Right cardiac atrium (tissue), 5 donors: ENCODE results near the gene PCDHA8. TPM values are rescaled to one million over a fixed set of nuclear protein-coding genes. Genes with fewer than 3 reads are reported as not detected.
"Not testable (repeated sequence)": the region's sequence is repeated elsewhere in the genome, so short reads cannot be mapped to it uniquely, and the experiment has no call there.

Experiments
- ATAC-seq, 2 donors: fragments of 200-7000 bp; cut with Tn5 transposase; one replicate each; pipeline versions ENCODE4 v1.8.0 to v1.9.1; 2020; ENCODE audit warnings: moderate library complexity in 2 of 2, mild to moderate bottlenecking in 1 of 2
- DNase-seq, 3 donors: peaks; one replicate each; pipeline ENCODE4 v3.0.0-alpha.2; 2020
- H3K27ac ChIP-seq: one replicate; pipeline ENCODE4 v1.5.1; 2013; ENCODE audit warnings: mild to moderate bottlenecking, low read length, control low read depth, moderate library complexity
- H3K27me3 ChIP-seq: one replicate; pipeline ENCODE4 v1.6.1; 2013; ENCODE audit not compliant: control insufficient read depth, insufficient read depth
- H3K4me1 ChIP-seq: one replicate; pipeline ENCODE4 v1.6.1; 2013; ENCODE audit warnings: low read length; ENCODE audit not compliant: control insufficient read depth, insufficient read depth
- H3K4me3 ChIP-seq: one replicate; pipeline ENCODE4 v1.5.1; 2013; ENCODE audit warnings: low read length, control low read depth
- H3K9me3 ChIP-seq: one replicate; pipeline ENCODE4 v1.6.1; 2013; ENCODE audit warnings: low read length; ENCODE audit not compliant: control insufficient read depth
- WGBS: extraction: QIAGEN DNeasy Blood & Tissue Kit; methylation state at CpG from one replicate; pipeline ENCODE4 v1.1.7; 2013; 5-methylcytosine and 5-hydroxymethylcytosine counted together
- intact Hi-C, 4 donors: fragments of 100-400 bp; cut with DNase I; formaldehyde crosslinking; loops; one replicate each; pipeline versions ENCODE4 v1.11.0 to v1.14.0; 2022 to 2023
- polyA plus RNA-seq: library from polyadenylated mRNA; stranded (reverse); fragments of 200-250 nt; gene quantifications from one replicate; pipeline ENCODE4 v1.2.3, GENCODE V29; 2013
- total RNA-seq, 4 donors: library from RNA; stranded (reverse); fragmentation: NEBNext Ultra II Directional; extraction: Animal tissue kit (Norgen Biotek cat#: 25700); gene quantifications; one replicate each; pipeline ENCODE4 v1.2.1, GENCODE V29; 2021
- donor health status: healthy with polysubstance abuse.
- donor health status: DM: no; HTN: yes; CAD: no.
- donor health status: DM: no; HTN: no; CAD: no.
- donor health status: DM: no; HTN: yes; CAD: no; lungs with severe emphysema.
- donor health status: DM: yes; HTN: yes; CAD: no.

The PCDHA8 gene
- total and polyA plus RNA-seq, 5 donors = 0.06 TPM; not detected in 3

DNA sequence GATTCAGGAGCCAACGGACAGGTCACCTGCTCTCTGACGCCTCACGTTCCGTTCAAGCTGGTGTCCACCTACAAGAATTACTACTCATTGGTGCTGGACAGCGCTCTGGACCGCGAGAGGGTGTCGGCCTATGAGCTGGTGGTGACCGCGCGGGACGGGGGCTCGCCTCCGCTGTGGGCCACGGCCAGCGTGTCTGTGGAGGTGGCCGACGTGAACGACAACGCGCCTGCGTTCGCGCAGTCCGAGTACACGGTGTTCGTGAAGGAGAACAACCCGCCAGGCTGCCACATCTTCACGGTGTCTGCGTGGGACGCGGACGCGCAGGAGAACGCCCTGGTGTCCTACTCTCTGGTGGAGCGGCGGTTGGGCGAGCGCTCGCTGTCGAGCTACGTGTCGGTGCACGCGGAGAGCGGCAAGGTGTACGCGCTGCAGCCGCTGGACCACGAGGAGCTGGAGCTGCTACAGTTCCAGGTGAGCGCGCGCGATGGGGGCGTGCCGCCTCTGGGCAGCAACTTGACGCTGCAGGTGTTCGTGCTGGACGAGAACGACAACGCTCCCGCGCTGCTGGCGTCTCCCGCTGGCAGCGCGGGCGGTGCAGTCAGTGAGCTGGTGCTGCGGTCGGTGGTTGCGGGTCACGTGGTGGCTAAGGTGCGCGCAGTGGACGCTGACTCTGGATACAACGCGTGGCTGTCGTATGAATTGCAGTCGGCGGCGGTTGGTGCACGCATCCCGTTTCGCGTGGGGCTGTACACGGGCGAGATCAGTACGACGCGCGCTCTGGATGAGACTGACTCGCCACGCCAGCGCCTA lies 16.4 kb downstream of the PCDHA8 start:
- H3K27me3 ChIP-seq = no peaks in the 10 kb centered on the region
- DNase-seq (no peak), ATAC-seq (no peak)
- peaks cover 2% of the 10 kb centered on the region for H3K9me3 ChIP-seq
- no peaks in the 10 kb centered on the region for H3K4me1 ChIP-seq
- intact Hi-C loops = no loop called here
- no peak overlapping the region for H3K27ac ChIP-seq
- 45% methylated on average over 94 of the region's 94 CpGs for WGBS
- no peak overlapping the region for H3K4me3 ChIP-seq

DNA sequence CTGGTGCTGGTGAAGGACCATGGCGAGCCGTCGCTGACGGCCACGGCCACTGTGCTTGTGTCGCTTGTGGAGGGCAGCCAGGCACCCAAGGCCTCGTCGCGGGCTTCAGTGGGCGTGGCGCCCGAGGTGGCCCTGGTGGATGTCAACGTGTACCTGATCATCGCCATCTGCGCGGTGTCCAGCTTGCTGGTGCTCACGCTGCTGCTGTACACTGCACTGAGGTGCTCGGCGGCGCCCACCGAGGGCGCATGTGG lies 16.9 kb downstream of the PCDHA8 start:
- peaks cover 2% of the 10 kb centered on the region for H3K9me3 ChIP-seq

DNA sequence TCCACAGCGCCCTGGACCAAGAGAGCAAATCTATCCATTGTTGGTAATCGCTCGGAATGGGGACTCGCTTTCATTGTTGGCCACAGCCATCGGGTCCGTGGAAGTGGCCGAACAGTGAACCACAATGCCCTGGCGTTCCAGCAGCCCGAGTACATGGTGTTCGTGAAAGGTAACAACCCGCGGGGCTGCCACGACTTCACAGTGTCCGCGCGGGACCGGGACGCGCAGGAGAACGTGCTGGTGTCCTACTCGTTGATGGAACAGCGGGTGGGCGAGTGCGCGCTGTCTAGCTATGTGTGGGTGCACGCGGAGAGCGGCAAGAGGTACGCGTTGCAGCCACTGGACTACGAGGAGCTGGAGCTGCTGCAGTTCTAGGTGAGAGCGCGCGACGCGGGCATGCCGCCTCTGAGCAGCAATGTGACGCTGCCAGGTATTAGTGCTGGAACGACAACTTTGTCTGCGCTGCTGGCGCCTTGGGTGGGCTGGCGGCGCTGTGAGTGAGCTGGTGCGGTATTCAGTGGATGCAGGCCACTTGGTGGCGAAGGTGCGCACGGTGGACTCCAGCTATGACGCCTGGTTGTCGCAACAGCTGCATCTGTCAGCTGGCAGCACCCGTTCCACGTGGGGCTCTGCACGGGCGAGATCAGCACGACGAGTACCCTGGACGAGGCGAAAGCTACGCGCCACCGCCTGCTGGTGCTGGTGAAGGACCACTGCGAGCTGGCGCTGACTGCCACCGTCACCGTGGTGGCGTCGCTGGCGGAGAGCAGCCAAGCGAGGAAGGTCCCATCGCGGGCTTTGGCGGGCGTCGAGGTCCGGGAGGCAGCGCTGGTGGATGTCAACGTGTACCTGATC lies 21.7 kb downstream of the PCDHA8 start:
- DNase-seq (no peak), ATAC-seq (no peak)
- WGBS = 32% methylated on average over 76 of the region's 76 CpGs
- peaks cover 2% of the 10 kb centered on the region for H3K9me3 ChIP-seq
- no peaks in the 10 kb centered on the region for H3K4me1 ChIP-seq
- H3K27me3 ChIP-seq = no peaks in the 10 kb centered on the region
- H3K4me3 ChIP-seq = no peak overlapping the region
- intact Hi-C loops = no loop called here
- no peak overlapping the region for H3K27ac ChIP-seq

More for the DNA sequence above, 16.9 kb downstream of the PCDHA8 start:
- no peaks in the 10 kb centered on the region for H3K27me3 ChIP-seq
- H3K27ac ChIP-seq = no peak overlapping the region
- H3K4me3 ChIP-seq = no peak overlapping the region
- H3K4me1 ChIP-seq = no peaks in the 10 kb centered on the region
- DNase-seq (peak in 1 of 3 donors; percentile 45), ATAC-seq (no peak)
- 53% methylated on average over 22 of the region's 22 CpGs for WGBS
- intact Hi-C loops = no loop called here

DNA sequence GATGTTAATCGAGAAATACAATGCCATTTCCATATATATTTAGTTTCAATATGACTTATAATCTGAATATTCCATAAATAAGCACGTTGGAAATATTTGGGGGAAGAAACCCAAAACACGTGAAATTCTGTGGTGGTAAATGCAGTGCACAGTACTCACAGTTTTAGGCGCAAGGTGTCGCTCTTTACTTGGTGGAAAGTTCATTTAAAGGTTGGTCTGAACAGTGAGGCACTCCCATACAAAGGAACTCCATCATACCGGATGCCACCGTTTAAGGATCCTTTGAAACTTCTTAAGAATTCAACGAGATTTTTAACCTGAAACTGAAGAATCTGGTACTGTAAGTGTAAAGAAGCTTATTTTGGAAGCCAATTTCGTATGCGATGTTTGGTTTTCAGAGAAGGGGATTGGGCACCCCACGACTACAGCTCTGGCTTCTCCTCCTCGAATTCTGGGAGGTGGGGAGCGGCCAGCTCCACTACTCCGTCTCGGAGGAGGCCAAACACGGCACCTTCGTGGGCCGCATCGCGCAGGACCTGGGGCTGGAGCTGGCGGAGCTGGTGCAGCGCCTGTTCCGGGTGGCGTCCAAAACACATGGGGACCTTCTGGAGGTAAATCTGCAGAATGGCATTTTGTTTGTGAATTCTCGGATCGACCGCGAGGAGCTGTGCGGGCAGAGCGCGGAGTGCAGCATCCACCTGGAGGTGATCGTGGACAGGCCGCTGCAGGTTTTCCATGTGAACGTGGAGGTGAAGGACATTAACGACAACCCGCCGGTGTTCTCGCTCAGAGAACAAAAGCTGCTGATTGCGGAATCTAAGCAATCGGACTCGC lies 28.0 kb downstream of the PCDHA8 start, which contains the start of gene PCDHA11:
Gene PCDHA11, plus strand, starts transcription at position 237 of the 834 bp plus-strand sequence. Its CDS starts 147 bp downstream, at position 384.
- no peak for ATAC-seq
- Histone ChIP-seq H3K9me3 (peaks cover 9% of the 10 kb centered on the region), H3K27me3 (no peaks in the 10 kb centered on the region), H3K4me1 (no peaks in the 10 kb centered on the region), H3K4me3 (no peak within 1 kb of the TSS), H3K27ac (no peak within 1 kb of the TSS)
- intact Hi-C loops = no loop called here
- no peak for DNase-seq
- 13% methylated on average over 41 of the region's 41 CpGs for WGBS

DNA sequence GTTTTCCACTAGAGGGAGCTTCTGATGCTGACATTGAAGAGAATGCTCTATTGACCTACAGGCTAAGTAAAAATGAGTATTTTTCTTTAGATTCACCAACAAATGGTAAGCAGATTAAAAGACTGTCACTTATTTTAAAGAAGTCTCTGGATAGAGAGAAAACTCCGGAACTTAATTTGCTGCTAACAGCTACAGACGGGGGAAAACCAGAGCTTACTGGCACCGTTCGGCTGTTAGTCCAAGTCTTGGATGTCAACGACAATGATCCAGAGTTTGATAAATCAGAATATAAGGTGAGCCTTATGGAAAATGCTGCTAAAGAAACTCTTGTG lies 28.5 kb downstream of the PCDHA8 start:
- H3K27ac ChIP-seq = no peak overlapping the region
- WGBS = 42% methylated on average over 5 of the region's 5 CpGs
- ATAC-seq (no peak), DNase-seq (no peak)
- peaks cover 9% of the 10 kb centered on the region for H3K9me3 ChIP-seq
- intact Hi-C loops = no loop called here
- no peaks in the 10 kb centered on the region for H3K4me1 ChIP-seq
- H3K4me3 ChIP-seq = no peak overlapping the region
- H3K27me3 ChIP-seq = no peaks in the 10 kb centered on the region

DNA sequence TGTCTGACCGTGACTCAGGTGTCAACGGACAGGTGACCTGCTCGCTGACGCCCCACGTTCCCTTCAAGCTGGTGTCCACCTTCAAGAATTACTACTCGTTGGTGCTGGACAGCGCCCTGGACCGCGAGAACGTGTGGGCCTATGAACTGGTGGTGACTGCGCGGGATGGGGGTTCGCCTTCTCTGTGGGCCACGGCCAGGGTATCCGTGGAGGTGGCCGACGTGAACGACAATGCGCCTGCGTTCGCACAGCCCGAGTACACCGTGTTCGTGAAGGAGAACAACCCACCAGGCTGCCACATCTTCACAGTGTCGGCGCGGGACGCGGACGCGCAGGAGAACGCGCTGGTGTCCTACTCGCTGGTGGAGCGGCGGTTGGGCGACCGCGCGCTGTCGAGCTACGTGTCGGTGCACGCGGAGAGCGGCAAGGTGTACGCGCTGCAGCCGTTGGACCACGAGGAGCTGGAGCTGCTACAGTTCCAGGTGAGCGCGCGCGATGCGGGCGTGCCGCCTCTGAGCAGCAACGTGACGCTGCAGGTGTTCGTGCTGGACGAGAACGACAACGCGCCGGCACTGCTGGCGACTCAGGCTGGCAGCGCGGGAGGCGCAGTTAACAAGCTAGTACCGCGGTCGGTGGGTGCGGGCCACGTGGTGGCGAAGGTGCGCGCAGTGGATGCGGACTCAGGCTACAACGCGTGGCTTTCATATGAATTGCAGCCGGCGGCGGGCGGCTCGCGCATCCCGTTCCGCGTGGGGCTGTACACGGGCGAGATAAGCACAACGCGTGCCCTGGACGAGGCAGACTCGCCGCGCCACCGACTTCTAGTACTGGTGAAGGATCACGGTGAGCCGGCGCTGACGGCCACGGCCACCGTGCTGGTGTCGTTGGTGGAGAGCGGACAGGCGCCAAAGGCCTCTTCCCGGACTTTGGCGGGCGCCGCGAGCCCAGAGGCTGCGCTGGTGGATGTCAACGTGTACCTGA lies 29.5 kb downstream of the PCDHA8 start:
- Histone ChIP-seq H3K4me3 (no peak overlapping the region), H3K27ac (no peak overlapping the region), H3K4me1 (no peaks in the 10 kb centered on the region), H3K9me3 (peaks cover 9% of the 10 kb centered on the region), H3K27me3 (no peaks in the 10 kb centered on the region)
- DNase-seq (peak in 2 of 3 donors; percentile 35 to 43), ATAC-seq (no peak)
- 35% methylated on average over 114 of the region's 114 CpGs for WGBS
- intact Hi-C loops = no loop called here

DNA sequence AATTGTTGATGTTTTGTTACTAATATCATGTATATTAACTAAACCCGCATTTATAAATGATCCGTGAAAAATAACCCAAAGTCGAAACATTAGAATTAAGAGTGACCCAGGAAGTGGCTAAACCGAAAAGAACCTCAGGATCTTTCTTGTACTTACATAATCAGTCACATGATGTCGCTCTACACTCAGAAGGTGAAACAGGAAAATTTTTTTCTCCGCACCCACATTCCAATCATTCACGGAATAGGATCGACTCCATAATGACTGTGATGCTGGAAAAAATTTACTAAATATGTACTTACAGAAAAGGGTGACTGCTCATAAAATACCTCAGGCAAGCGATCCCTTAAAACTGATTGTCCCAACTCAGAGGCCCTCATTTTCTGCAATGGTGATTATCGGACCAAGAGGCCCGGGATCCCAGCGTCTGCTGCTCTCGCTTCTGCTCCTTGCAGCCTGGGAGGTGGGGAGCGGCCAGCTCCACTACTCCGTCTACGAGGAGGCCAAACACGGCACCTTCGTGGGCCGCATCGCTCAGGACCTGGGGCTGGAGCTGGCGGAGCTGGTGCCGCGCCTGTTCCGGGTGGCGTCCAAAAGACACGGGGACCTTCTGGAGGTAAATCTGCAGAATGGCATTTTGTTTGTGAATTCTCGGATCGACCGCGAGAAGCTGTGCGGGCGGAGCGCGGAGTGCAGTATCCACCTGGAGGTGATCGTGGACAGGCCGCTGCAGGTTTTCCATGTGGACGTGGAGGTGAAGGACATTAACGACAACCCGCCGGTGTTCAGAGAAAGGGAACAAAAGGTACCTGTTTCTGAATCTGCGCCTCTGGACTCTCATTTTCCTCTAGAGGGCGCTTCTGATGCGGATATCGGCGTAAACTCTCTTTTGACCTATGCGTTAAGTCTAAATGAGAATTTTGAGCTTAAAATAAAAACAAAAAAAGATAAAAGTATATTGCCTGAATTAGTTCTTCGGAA lies 34.4 kb downstream of the PCDHA8 start, which contains the start of gene PCDHA12:
Gene PCDHA12, plus strand, starts transcription at position 224 of the 981 bp plus-strand sequence. Its CDS starts 165 bp downstream, at position 389.
- Histone ChIP-seq H3K27ac (no peak within 1 kb of the TSS), H3K27me3 (no peaks in the 10 kb centered on the region), H3K4me3 (no peak within 1 kb of the TSS), H3K9me3 (peaks cover 3% of the 10 kb centered on the region), H3K4me1 (no peaks in the 10 kb centered on the region)
- no peak for ATAC-seq
- intact Hi-C loops = no loop called here
- DNase-seq = no peak
- 14% methylated on average over 47 of the region's 47 CpGs for WGBS

DNA sequence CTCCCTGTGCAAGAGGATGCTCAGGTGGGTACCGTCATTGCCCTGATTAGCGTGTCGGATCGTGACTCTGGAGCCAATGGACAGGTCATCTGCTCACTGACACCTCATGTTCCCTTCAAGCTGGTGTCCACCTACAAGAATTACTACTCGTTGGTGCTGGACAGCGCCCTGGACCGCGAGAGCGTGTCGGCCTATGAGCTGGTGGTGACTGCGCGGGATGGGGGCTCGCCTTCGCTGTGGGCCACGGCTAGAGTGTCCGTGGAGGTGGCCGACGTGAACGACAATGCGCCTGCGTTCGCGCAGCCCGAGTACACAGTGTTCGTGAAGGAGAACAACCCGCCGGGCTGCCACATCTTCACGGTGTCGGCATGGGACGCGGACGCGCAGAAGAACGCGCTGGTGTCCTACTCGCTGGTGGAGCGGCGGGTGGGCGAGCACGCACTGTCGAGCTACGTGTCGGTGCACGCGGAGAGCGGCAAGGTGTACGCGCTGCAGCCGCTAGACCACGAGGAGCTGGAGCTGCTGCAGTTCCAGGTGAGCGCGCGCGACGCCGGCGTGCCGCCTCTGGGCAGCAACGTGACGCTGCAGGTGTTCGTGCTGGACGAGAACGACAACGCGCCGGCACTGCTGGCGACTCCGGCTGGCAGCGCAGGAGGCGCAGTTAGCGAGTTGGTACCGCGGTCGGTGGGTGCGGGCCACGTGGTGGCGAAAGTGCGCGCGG lies 35.7 kb downstream of the PCDHA8 start:
- ATAC-seq, H3K27ac ChIP-seq, intact Hi-C loops, H3K9me3 ChIP-seq, H3K4me3 ChIP-seq, H3K4me1 ChIP-seq, H3K27me3 ChIP-seq: not testable (repeated sequence)
- whole genome bisulfite sequencing = 30% methylated on average over 80 of the region's 80 CpGs
- peak in 1 of 3 donors; percentile 39 for DNase-seq

DNA sequence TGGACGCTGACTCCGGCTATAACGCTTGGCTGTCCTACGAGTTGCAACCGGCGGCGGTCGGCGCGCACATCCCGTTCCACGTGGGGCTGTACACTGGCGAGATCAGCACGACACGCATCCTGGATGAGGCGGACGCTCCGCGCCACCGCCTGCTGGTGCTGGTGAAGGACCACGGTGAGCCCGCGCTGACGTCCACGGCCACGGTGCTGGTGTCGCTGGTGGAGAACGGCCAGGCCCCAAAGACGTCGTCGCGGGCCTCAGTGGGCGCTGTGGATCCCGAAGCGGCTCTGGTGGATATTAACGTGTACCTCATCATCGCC lies 36.2 kb downstream of the PCDHA8 start:
- intact Hi-C loops = no loop called here
- 34% methylated on average over 37 of the region's 37 CpGs for WGBS
- DNase-seq = no peak
- Histone ChIP-seq H3K27me3 (no peaks in the 10 kb centered on the region), H3K27ac (no peak overlapping the region), H3K9me3 (no peaks in the 10 kb centered on the region), H3K4me3 (no peak overlapping the region), H3K4me1 (no peaks in the 10 kb centered on the region)
- no peak for ATAC-seq
